KOPT-K1 (cell line): ENCODE data around the gene DLG2.
"Not testable (repeated sequence)": the region's sequence is repeated elsewhere in the genome, so short reads cannot be mapped to it uniquely, and the experiment has no call there.

Source experiments
- H3K27ac ChIP-seq: fragments of 200-600 bp; sonication (generic); 2 replicates; pipeline ENCODE4 v1.5.1; 2016; ENCODE audit warnings: antibody characterized with exemption, mild to moderate bottlenecking, low read depth, low read length; ENCODE audit not compliant: poor library complexity, severe bottlenecking
- H3K36me3 ChIP-seq: fragments of 200-600 bp; sonication (generic); 2 replicates; pipeline ENCODE4 v1.5.1; 2017; ENCODE audit warnings: antibody characterized with exemption, mild to moderate bottlenecking, low read length, moderate library complexity; ENCODE audit not compliant: insufficient read depth
- H3K9me3 ChIP-seq: fragments of 200-600 bp; sonication (generic); 2 replicates; pipeline ENCODE4 v1.5.1; 2017; ENCODE audit warnings: antibody characterized with exemption, low read length, mild to moderate bottlenecking; ENCODE audit not compliant: insufficient read depth, poor library complexity, severe bottlenecking

DLG2 gene

GRCh38 chr11:85238906-85239305 lies 388.2 kb downstream of the DLG2 start:
- H3K36me3 ChIP-seq = no peaks in the 10 kb centered on the region
- no peaks in the 10 kb centered on the region for H3K9me3 ChIP-seq
- no peak overlapping the region for H3K27ac ChIP-seq

DNA sequence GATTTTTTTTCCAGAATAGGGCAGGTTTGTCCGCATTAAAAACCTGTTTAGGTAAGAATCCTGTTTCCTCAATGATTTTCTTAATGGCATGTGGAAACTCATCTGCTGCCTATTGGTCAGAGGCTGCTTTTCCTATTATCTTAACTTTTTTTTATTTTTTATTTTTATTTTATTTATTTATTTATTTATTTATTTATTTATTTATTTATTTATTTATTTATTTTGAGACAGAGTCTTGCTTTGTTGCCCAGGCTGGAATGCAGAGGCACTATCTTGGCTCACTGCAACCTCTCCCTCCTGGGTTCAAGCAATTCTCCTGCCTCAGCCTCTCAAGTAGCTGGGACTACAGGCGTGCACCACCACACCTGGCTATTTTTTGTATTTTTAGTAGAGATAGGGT lies 389.1 kb downstream of the DLG2 start:
- H3K27ac ChIP-seq, H3K9me3 ChIP-seq, H3K36me3 ChIP-seq: not testable (repeated sequence)

GRCh38 chr11:85236211-85236610 lies 390.9 kb downstream of the DLG2 start:
- Histone ChIP-seq H3K27ac (no peak overlapping the region), H3K36me3 (no peaks in the 10 kb centered on the region), H3K9me3 (no peaks in the 10 kb centered on the region)

DNA sequence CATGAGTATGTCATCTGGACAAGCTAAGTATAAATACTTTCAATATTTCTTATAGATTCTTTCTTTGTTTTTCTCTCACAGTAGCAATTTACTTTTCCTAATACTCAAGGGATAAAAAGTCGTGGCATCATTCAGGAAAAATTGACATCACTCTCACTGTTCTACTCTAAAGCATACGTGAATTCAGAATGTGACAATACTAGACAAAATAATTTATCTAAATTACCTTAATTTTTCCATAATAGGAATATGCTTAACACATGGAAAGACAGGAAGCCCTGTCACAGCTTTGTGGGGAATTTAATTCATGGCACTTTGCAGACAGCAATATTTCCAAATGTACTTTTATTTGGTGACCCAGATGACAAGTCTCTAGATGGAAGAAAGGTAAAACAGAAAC lies 394.6 kb downstream of the DLG2 start:
- Histone ChIP-seq H3K36me3 (no peaks in the 10 kb centered on the region), H3K27ac (no peak overlapping the region), H3K9me3 (no peaks in the 10 kb centered on the region)

- Histone ChIP-seq H3K27ac (no peak overlapping the region), H3K9me3 (no peaks in the 10 kb centered on the region), H3K36me3 (no peaks in the 10 kb centered on the region)
Measured at GRCh38 chr11:85231588-85231987, 395.6 kb downstream of the DLG2 start.

GRCh38 chr11:85229723-85230122 lies 397.4 kb downstream of the DLG2 start:
- not testable (repeated sequence) for H3K9me3 ChIP-seq, H3K27ac ChIP-seq, H3K36me3 ChIP-seq

DNA sequence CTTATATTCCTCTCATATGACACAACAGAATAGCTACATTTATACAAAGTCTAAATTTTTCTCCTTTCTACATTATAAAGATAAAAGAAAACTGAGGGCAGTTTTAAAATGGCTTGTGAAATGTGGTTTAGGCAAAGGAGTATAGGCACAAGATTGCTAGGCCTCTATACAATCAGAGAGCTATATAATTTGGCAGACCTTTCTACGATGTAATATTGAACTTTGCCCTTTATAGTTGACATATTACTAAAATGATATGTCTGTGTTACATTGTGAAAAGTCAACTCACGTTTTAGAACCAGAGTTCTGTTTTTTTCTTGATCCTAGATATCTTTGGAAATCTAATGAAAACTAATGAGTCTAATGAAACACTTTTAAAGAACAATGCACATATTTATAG lies 430.2 kb downstream of the DLG2 start:
- Histone ChIP-seq H3K9me3 (no peaks in the 10 kb centered on the region), H3K36me3 (no peaks in the 10 kb centered on the region), H3K27ac (no peak overlapping the region)

- no peak overlapping the region for H3K27ac ChIP-seq
- no peaks in the 10 kb centered on the region for H3K36me3 ChIP-seq
- no peaks in the 10 kb centered on the region for H3K9me3 ChIP-seq
Measured at GRCh38 chr11:85195934-85196333, 431.2 kb downstream of the DLG2 start.

- H3K27ac ChIP-seq = no peak overlapping the region
- no peaks in the 10 kb centered on the region for H3K9me3 ChIP-seq
- no peaks in the 10 kb centered on the region for H3K36me3 ChIP-seq
Measured at GRCh38 chr11:85187992-85188391, 439.2 kb downstream of the DLG2 start.

DNA sequence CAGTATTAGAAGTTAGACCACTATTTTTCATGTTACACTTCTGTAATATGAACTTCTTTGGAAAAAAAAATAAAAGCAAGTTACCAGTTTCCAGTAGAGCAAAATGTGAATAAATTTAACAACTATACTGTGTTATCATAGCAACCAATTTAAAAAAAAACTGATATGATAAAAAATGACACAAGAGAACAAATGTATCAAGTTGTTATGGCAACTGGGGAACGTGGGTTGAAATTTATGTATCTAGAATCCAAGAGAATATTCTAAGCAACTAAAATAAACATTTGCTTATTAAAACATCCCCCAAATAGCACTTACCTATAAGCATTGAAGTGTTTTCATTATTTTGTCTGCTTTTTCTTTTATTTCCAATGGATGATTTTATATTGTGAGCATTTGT lies 442.4 kb downstream of the DLG2 start:
- Histone ChIP-seq H3K36me3 (no peaks in the 10 kb centered on the region), H3K9me3 (no peaks in the 10 kb centered on the region), H3K27ac (no peak overlapping the region)

GRCh38 chr11:85182441-85183387 lies 444.4 kb downstream of the DLG2 start:
- no peaks in the 10 kb centered on the region for H3K36me3 ChIP-seq
- H3K27ac ChIP-seq = no peak overlapping the region
- H3K9me3 ChIP-seq = no peaks in the 10 kb centered on the region

DNA sequence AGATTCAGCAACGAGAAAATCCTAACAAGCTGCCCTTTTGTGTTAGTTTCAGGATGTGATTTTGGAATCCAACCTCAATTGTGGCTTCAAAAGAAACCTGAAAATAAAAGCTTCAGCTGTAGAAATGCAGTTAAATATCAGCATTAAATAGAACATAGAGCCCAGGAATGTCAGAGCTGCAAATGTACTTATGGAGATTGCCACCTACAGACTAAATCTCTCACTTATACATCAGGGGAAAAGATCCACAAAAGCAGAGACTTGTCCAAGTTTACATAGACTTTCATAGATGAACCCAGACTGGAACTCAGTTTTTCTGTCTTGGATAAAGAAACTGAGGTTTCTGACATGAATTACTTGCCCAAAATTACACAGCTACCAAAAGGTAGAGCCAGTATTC lies 446.6 kb downstream of the DLG2 start:
- Histone ChIP-seq H3K36me3 (no peaks in the 10 kb centered on the region), H3K9me3 (no peaks in the 10 kb centered on the region), H3K27ac (no peak overlapping the region)

DNA sequence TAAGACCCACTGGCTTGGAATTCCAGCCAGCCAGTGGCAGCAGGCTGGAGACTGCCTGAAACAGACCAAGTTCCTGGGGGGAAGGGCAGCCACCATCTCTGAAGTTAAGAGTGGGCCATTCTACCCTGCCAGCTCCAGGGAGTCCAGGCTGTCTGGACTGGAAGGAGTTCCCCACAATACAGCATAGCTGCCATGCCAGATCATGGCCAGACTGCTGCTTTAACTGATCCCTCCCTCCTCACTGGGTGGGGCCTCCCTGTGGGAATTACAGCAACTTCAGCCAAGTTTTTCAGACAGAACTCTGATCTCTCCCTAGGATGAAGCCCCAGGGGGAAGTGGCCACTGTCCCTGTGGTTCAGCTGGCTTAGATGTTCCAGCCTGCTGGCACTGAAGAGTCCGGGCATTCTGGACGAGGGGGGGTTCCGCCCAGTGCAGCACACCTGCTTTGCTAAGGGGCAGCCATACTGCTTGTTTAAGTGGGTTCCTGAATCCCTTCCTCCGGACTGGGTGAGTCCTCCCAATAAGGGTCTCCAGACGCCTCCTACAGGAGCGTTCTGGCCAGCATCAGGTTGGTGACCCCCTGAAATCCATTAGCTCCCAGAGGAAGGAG lies 455.4 kb downstream of the DLG2 start:
- H3K9me3 ChIP-seq = no peaks in the 10 kb centered on the region
- no peak overlapping the region for H3K27ac ChIP-seq
- H3K36me3 ChIP-seq = no peaks in the 10 kb centered on the region

GRCh38 chr11:85170184-85170583 lies 457.0 kb downstream of the DLG2 start:
- Histone ChIP-seq H3K36me3 (no peaks in the 10 kb centered on the region), H3K9me3 (no peaks in the 10 kb centered on the region), H3K27ac (no peak overlapping the region)

GRCh38 chr11:85167471-85167870 lies 459.7 kb downstream of the DLG2 start:
- Histone ChIP-seq H3K27ac (no peak overlapping the region), H3K9me3 (no peaks in the 10 kb centered on the region), H3K36me3 (no peaks in the 10 kb centered on the region)

DNA sequence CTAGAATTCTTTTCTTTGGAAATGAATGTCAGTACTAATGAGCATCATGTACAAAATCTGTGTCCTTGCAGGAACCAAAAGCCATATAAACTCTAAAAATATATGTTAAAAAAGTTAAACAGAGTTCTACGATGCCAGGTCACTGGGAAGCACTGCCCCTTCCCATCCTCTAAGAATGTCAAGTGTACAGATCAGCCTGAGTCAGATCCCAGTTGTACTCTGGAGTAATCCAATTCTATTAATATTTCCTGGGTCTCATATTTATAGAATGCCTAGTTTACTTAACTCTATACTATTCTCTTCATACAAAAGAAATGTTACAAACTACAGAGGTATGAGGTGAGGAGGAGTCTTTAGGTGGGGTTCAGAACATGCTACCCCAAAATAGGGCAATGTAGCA lies 460.1 kb downstream of the DLG2 start:
- Histone ChIP-seq H3K36me3 (no peaks in the 10 kb centered on the region), H3K9me3 (no peaks in the 10 kb centered on the region), H3K27ac (no peak overlapping the region)
